HUES64 (cell line): ENCODE measurements around the gene TSPAN15.

ENCODE experiments used
- H3K27ac ChIP-seq: 2 replicates; pipeline ENCODE4 v1.7.0; 2013; ENCODE audit warnings: low read depth, low read length, inconsistent platforms
- H3K27me3 ChIP-seq: 2 replicates; pipeline ENCODE4 v1.6.1; 2013; ENCODE audit warnings: mild to moderate bottlenecking, low read length; ENCODE audit not compliant: insufficient read depth
- H3K36me3 ChIP-seq: 2 replicates; pipeline ENCODE4 v1.6.1; 2013; ENCODE audit warnings: mild to moderate bottlenecking, low read length; ENCODE audit not compliant: insufficient read depth
- H3K4me1 ChIP-seq: 2 replicates; pipeline ENCODE4 v1.6.1; 2013; ENCODE audit warnings: mild to moderate bottlenecking, low read length, moderate library complexity; ENCODE audit not compliant: insufficient read depth
- H3K4me3 ChIP-seq: 2 replicates; pipeline ENCODE4 v1.5.1; 2013; ENCODE audit warnings: mild to moderate bottlenecking, low read length, moderate library complexity
- H3K9ac ChIP-seq: 2 replicates; pipeline ENCODE4 v1.6.1; 2013; ENCODE audit warnings: mild to moderate bottlenecking, low read depth, low read length
- H3K9me3 ChIP-seq: 2 replicates; pipeline ENCODE4 v1.6.1; 2013; ENCODE audit warnings: low read depth, low read length; ENCODE audit not compliant: insufficient read depth
- WGBS: fragments of 150-250, 120-280 bp; methylation state at CpG from one replicate; pipeline ENCODE4 v1.1.7; 2013; ENCODE audit warnings: missing lambda C conversion rate; 5-methylcytosine and 5-hydroxymethylcytosine counted together

The TSPAN15 gene

GRCh38 chr10:69500864-69501468, 49.7 kb downstream of the TSPAN15 start:
- WGBS, result 90% methylated on average over 12 of the region's 12 CpGs
- Histone ChIP-seq H3K36me3 (no peaks in the 10 kb centered on the region), H3K27me3 (no peaks in the 10 kb centered on the region), H3K27ac (no peak overlapping the region), H3K9ac (no peak overlapping the region), H3K9me3 (no peaks in the 10 kb centered on the region), H3K4me3 (no peak overlapping the region), H3K4me1 (no peaks in the 10 kb centered on the region)

GRCh38 chr10:69501657-69502056, 50.4 kb downstream of the TSPAN15 start:
- Histone ChIP-seq H3K4me1 (no peaks in the 10 kb centered on the region), H3K27ac (no peak overlapping the region), H3K9me3 (no peaks in the 10 kb centered on the region), H3K27me3 (no peaks in the 10 kb centered on the region), H3K9ac (no peak overlapping the region), H3K4me3 (no peak overlapping the region), H3K36me3 (no peaks in the 10 kb centered on the region)
- WGBS, result 86% methylated on average over 6 of the region's 6 CpGs

GRCh38 chr10:69502589-69502988, 51.3 kb downstream of the TSPAN15 start:
- Histone ChIP-seq H3K27ac (no peak overlapping the region), H3K27me3 (no peaks in the 10 kb centered on the region), H3K9me3 (no peaks in the 10 kb centered on the region), H3K36me3 (no peaks in the 10 kb centered on the region), H3K4me3 (no peak overlapping the region), H3K4me1 (peaks cover 6% of the 10 kb centered on the region), H3K9ac (no peak overlapping the region)
- 83% methylated on average over 4 of the region's 4 CpGs for WGBS

GRCh38 chr10:69503001-69503895, 52.0 kb downstream of the TSPAN15 start:
- no peaks in the 10 kb centered on the region for H3K36me3 ChIP-seq
- whole genome bisulfite sequencing, result 84% methylated on average over 18 of the region's 18 CpGs
- no peak overlapping the region for H3K9ac ChIP-seq
- H3K9me3 ChIP-seq, result no peaks in the 10 kb centered on the region
- H3K4me3 ChIP-seq, result no peak overlapping the region
- H3K4me1 ChIP-seq, result peaks cover 7% of the 10 kb centered on the region
- H3K27me3 ChIP-seq, result no peaks in the 10 kb centered on the region
- no peak overlapping the region for H3K27ac ChIP-seq

- H3K27me3 ChIP-seq, result no peaks in the 10 kb centered on the region
- peaks cover 7% of the 10 kb centered on the region for H3K4me1 ChIP-seq
- 91% methylated on average over 11 of the region's 11 CpGs for WGBS
- H3K9ac ChIP-seq, result no peak overlapping the region
- no peaks in the 10 kb centered on the region for H3K36me3 ChIP-seq
- no peaks in the 10 kb centered on the region for H3K9me3 ChIP-seq
- no peak overlapping the region for H3K27ac ChIP-seq
- H3K4me3 ChIP-seq, result no peak overlapping the region
These were observed 52.6 kb downstream of the TSPAN15 start for GRCh38 chr10:69503896-69504265.

- no peak overlapping the region for H3K9ac ChIP-seq
- no peak overlapping the region for H3K27ac ChIP-seq
- H3K4me3 ChIP-seq, result no peak overlapping the region
- no peaks in the 10 kb centered on the region for H3K36me3 ChIP-seq
- WGBS, result 93% methylated on average over 6 of the region's 6 CpGs
- no peaks in the 10 kb centered on the region for H3K9me3 ChIP-seq
- H3K27me3 ChIP-seq, result no peaks in the 10 kb centered on the region
- peaks cover 7% of the 10 kb centered on the region for H3K4me1 ChIP-seq
These were observed 53.4 kb downstream of the TSPAN15 start for GRCh38 chr10:69504576-69505250.

- Histone ChIP-seq H3K27ac (no peak overlapping the region), H3K27me3 (no peaks in the 10 kb centered on the region), H3K4me3 (no peak overlapping the region), H3K9me3 (no peaks in the 10 kb centered on the region), H3K36me3 (no peaks in the 10 kb centered on the region), H3K4me1 (peaks cover 7% of the 10 kb centered on the region), H3K9ac (no peak overlapping the region)
- 94% methylated on average over 15 of the region's 15 CpGs for WGBS
These were observed 54.5 kb downstream of the TSPAN15 start for GRCh38 chr10:69505636-69506318.

- Histone ChIP-seq H3K27ac (no peak overlapping the region), H3K27me3 (no peaks in the 10 kb centered on the region), H3K9ac (no peak overlapping the region), H3K36me3 (no peaks in the 10 kb centered on the region), H3K4me1 (peaks cover 7% of the 10 kb centered on the region), H3K9me3 (no peaks in the 10 kb centered on the region), H3K4me3 (no peak overlapping the region)
- 90% methylated on average over 3 of the region's 3 CpGs for WGBS
These were observed 55.2 kb downstream of the TSPAN15 start for GRCh38 chr10:69506487-69506833.

GRCh38 chr10:69506834-69507713, 55.8 kb downstream of the TSPAN15 start:
- Histone ChIP-seq H3K9ac (no peak overlapping the region), H3K4me1 (peaks cover 7% of the 10 kb centered on the region), H3K27me3 (no peaks in the 10 kb centered on the region), H3K36me3 (no peaks in the 10 kb centered on the region), H3K9me3 (no peaks in the 10 kb centered on the region), H3K4me3 (no peak overlapping the region), H3K27ac (no peak overlapping the region)
- WGBS, result 86% methylated on average over 19 of the region's 19 CpGs

- H3K27ac ChIP-seq, result no peak overlapping the region
- no peaks in the 10 kb centered on the region for H3K9me3 ChIP-seq
- 91% methylated on average over 7 of the region's 7 CpGs for WGBS
- peaks cover 7% of the 10 kb centered on the region for H3K4me1 ChIP-seq
- no peaks in the 10 kb centered on the region for H3K27me3 ChIP-seq
- no peaks in the 10 kb centered on the region for H3K36me3 ChIP-seq
- no peak overlapping the region for H3K4me3 ChIP-seq
- H3K9ac ChIP-seq, result no peak overlapping the region
These were observed 57.6 kb downstream of the TSPAN15 start for GRCh38 chr10:69508738-69509340.
